Neural cell (in vitro differentiated cells): Measurements from ENCODE around the gene PTPRN2. TPM values are rescaled to one million over a fixed set of nuclear protein-coding genes. Genes with fewer than 3 reads are reported as not detected.

Experiments used
- H2AFZ ChIP-seq: fragments of 200-600, 300-800 bp; sonication (generic), shearing (Covaris generic); 2 replicates; pipeline ENCODE4 v1.6.0; 2014; ENCODE audit warnings: low read depth, mild to moderate bottlenecking, antibody characterized with exemption, low read length, moderate library complexity
- H3F3A ChIP-seq: fragments of 200-600 bp; shearing (Covaris generic); 2 replicates; pipeline ENCODE4 v1.6.1; 2016; ENCODE audit warnings: mild to moderate bottlenecking, moderate library complexity, mixed read lengths, antibody characterized with exemption, low read length; ENCODE audit not compliant: insufficient read depth, poor library complexity, severe bottlenecking
- H3K27ac ChIP-seq: fragments of 200-600, 300-800 bp; sonication (generic), shearing (Covaris generic); 2 replicates; pipeline ENCODE4 v1.5.1; 2014; ENCODE audit warnings: mild to moderate bottlenecking, low read length, moderate library complexity
- H3K27me3 ChIP-seq: fragments of 300-800, 200-600 bp; sonication (generic), shearing (Covaris generic); 2 replicates; pipeline ENCODE4 v1.6.0; 2014; ENCODE audit warnings: mild to moderate bottlenecking, low read depth, low read length, moderate library complexity; ENCODE audit not compliant: insufficient read depth
- H3K36me3 ChIP-seq: fragments of 300-800, 200-600 bp; sonication (generic), shearing (Covaris generic); 2 replicates; pipeline ENCODE4 v1.5.1; 2014; ENCODE audit warnings: mild to moderate bottlenecking, antibody characterized with exemption, low read length, moderate library complexity; ENCODE audit not compliant: insufficient read depth
- H3K4me2 ChIP-seq: fragments of 300-800, 200-600 bp; sonication (generic), shearing (Covaris generic); 2 replicates; pipeline ENCODE4 v1.6.0; 2014; ENCODE audit warnings: mild to moderate bottlenecking, low read length
- H3K4me3 ChIP-seq: fragments of 300-800, 200-600 bp; sonication (generic), shearing (Covaris generic); 2 replicates; pipeline ENCODE4 v1.5.1; 2014; ENCODE audit warnings: mild to moderate bottlenecking, low read length, moderate library complexity
- H3K79me2 ChIP-seq: fragments of 200-600 bp; shearing (Covaris generic); replicated peaks from 2 replicates; pipeline ENCODE4 v1.6.0; 2014; ENCODE audit warnings: mild to moderate bottlenecking, low read length, moderate library complexity; ENCODE audit not compliant: insufficient read depth
- H3K9ac ChIP-seq: fragments of 300-800, 200-600 bp; sonication (generic), shearing (Covaris generic); 2 replicates; pipeline ENCODE4 v1.6.1; 2016; ENCODE audit warnings: mild to moderate bottlenecking, low read length, mixed read lengths
- H3K9me2 ChIP-seq: fragments of 200-600 bp; shearing (Covaris generic); 2 replicates; pipeline ENCODE4 v1.6.1; 2016; ENCODE audit warnings: mild to moderate bottlenecking, low read length, mixed read lengths; ENCODE audit not compliant: insufficient read depth
- H3K9me3 ChIP-seq: fragments of 200-600, 300-800 bp; sonication (generic), shearing (Covaris generic); 2 replicates; pipeline ENCODE4 v1.6.1; 2016; ENCODE audit warnings: mild to moderate bottlenecking, mixed run types, low read length, moderate library complexity, mixed read lengths
- H4K20me1 ChIP-seq: fragments of 200-600 bp; shearing (Covaris generic); 2 replicates; pipeline ENCODE4 v1.6.1; 2016; ENCODE audit warnings: mild to moderate bottlenecking, mixed run types; ENCODE audit not compliant: insufficient read depth
- EP300 ChIP-seq: fragments of 450-650 bp; conservative IDR thresholded peaks from 2 replicates; pipeline ENCODE4 v1.6.1; 2014; ENCODE audit warnings: antibody characterized with exemption, mild to moderate bottlenecking, moderate library complexity; ENCODE audit not compliant: poor library complexity, severe bottlenecking
- EZH2 ChIP-seq: fragments of 200-600, 300-800 bp; shearing (Covaris generic), sonication (generic); IDR thresholded peaks from 2 replicates; pipeline ENCODE4 v1.6.1; 2014; ENCODE audit warnings: antibody characterized with exemption, low read length, borderline replicate concordance, mild to moderate bottlenecking; ENCODE audit not compliant: insufficient read depth, poor library complexity, severe bottlenecking
- MXI1 ChIP-seq: fragments of 450-650 bp; conservative IDR thresholded peaks from 2 replicates; pipeline ENCODE4 v1.6.1; 2014; ENCODE audit warnings: antibody characterized with exemption, mild to moderate bottlenecking; ENCODE audit not compliant: poor library complexity, severe bottlenecking
- POLR2AphosphoS5 ChIP-seq: IDR thresholded peaks from 2 replicates; pipeline ENCODE4 v1.6.1; 2012
- RAD21 ChIP-seq: fragments of 450-650 bp; conservative IDR thresholded peaks from 2 replicates; pipeline ENCODE4 v1.6.1; 2014; ENCODE audit warnings: antibody characterized with exemption, mild to moderate bottlenecking, moderate library complexity
- SMC3 ChIP-seq: fragments of 450-650 bp; conservative IDR thresholded peaks from 2 replicates; pipeline ENCODE4 v1.6.1; 2014; ENCODE audit warnings: antibody characterized with exemption, mild to moderate bottlenecking, moderate library complexity; ENCODE audit not compliant: poor library complexity
- TAF1 ChIP-seq: IDR thresholded peaks from 2 replicates; pipeline ENCODE4 v1.6.1; 2012; ENCODE audit warnings: low read depth
- polyA plus RNA-seq: library from polyadenylated mRNA; depleted of rRNA; stranded (reverse); fragments of >200 nt; gene quantifications from 2 replicates; pipeline ENCODE4 v1.2.3, GENCODE V29; 2014
- TF ChIP-seq, protein P1 (sequence below): IDR thresholded peaks from 2 replicates; pipeline ENCODE4 v1.6.1; 2012; ENCODE audit warnings: borderline replicate concordance
- TF ChIP-seq, protein P2 (sequence below): fragments of 450-650 bp; IDR thresholded peaks from 2 replicates; pipeline ENCODE4 v1.5.1; 2014; ENCODE audit warnings: antibody characterized with exemption, mild to moderate bottlenecking, moderate library complexity; ENCODE audit not compliant: poor library complexity, severe bottlenecking

The PTPRN2 gene
- polyA plus RNA-seq, 1 donor from 2014 or later, result 31.0 TPM

DNA sequence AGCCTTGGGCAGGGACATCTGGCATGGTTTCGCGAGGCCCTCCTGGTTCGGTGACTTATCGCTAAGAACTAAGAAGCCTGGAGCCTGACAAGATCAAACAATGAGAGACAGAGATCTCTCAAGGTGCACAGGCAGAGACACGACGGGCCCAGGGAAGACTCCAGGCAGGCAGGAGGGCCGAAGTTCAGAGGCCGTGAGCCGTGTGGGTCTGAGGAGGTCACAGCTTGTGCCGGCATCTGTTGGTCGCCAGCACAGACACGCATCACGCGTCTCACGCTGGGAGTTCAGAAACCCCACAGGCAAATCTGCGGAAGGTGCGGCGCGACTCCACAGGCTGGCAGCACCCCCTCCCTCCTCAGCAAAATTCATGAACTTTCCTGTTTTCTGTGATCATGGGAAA, 936.8 kb downstream of the PTPRN2 start:
- Histone ChIP-seq H3F3A (no peaks in the 10 kb centered on the region), H3K79me2 (peaks cover 8% of the 10 kb centered on the region), H3K27ac (no peak overlapping the region), H3K9ac (no peak overlapping the region), H3K27me3 (no peaks in the 10 kb centered on the region), H3K4me3 (no peak overlapping the region), H3K36me3 (peaks cover 4% of the 10 kb centered on the region), H3K9me3 (no peaks in the 10 kb centered on the region), H2AFZ (no peak overlapping the region), H3K9me2 (no peaks in the 10 kb centered on the region), H3K4me2 (no peak overlapping the region), H4K20me1 (peaks cover 4% of the 10 kb centered on the region)
- peak; percentile 21 for TF ChIP-seq POLR2AphosphoS5
- TF ChIP-seq SMC3, result no peak

DNA sequence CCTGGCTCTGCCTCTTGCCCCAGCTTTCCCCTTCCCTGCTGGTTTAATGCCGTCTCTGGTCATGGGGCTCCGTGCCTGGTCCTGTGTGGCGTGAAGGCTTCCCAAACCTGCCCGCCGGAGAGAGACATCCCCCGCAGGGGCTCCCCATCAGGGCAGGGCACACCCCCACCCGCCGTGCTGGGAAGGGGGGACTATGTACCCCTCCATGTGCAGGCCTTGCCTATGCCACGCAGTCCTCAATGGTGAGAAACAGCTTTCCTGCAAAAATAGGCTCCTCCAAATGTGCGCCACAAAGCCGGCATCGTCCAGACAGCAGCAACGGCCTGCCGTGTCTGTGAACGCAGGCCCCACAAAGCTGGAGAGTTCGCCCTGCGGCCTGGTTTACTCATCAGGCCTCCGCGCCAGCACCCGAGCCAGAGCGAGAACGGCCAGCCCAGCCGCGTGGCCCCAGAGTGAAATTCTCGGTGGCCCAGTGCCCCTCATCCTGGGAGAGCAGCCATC, 937.4 kb downstream of the PTPRN2 start:
- Histone ChIP-seq H3K9ac (no peak overlapping the region), H2AFZ (no peak overlapping the region)

More for the DNA sequence above, 937.4 kb downstream of the PTPRN2 start:
- Histone ChIP-seq H3K79me2 (peaks cover 13% of the 10 kb centered on the region), H3K4me3 (no peak overlapping the region), H3F3A (no peaks in the 10 kb centered on the region), H3K9me2 (no peaks in the 10 kb centered on the region), H3K27me3 (no peaks in the 10 kb centered on the region), H3K36me3 (peaks cover 10% of the 10 kb centered on the region), H3K9me3 (no peaks in the 10 kb centered on the region), H3K4me2 (no peak overlapping the region), H3K27ac (no peak overlapping the region), H4K20me1 (peaks cover 4% of the 10 kb centered on the region)
- TF ChIP-seq, protein P1, sequence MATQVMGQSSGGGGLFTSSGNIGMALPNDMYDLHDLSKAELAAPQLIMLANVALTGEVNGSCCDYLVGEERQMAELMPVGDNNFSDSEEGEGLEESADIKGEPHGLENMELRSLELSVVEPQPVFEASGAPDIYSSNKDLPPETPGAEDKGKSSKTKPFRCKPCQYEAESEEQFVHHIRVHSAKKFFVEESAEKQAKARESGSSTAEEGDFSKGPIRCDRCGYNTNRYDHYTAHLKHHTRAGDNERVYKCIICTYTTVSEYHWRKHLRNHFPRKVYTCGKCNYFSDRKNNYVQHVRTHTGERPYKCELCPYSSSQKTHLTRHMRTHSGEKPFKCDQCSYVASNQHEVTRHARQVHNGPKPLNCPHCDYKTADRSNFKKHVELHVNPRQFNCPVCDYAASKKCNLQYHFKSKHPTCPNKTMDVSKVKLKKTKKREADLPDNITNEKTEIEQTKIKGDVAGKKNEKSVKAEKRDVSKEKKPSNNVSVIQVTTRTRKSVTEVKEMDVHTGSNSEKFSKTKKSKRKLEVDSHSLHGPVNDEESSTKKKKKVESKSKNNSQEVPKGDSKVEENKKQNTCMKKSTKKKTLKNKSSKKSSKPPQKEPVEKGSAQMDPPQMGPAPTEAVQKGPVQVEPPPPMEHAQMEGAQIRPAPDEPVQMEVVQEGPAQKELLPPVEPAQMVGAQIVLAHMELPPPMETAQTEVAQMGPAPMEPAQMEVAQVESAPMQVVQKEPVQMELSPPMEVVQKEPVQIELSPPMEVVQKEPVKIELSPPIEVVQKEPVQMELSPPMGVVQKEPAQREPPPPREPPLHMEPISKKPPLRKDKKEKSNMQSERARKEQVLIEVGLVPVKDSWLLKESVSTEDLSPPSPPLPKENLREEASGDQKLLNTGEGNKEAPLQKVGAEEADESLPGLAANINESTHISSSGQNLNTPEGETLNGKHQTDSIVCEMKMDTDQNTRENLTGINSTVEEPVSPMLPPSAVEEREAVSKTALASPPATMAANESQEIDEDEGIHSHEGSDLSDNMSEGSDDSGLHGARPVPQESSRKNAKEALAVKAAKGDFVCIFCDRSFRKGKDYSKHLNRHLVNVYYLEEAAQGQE, result no peak
- TF ChIP-seq POLR2AphosphoS5 (no peak), EZH2 (no peak), TAF1 (no peak), SMC3 (no peak), EP300 (no peak), MXI1 (no peak), RAD21 (no peak)
- TF ChIP-seq, protein P2, sequence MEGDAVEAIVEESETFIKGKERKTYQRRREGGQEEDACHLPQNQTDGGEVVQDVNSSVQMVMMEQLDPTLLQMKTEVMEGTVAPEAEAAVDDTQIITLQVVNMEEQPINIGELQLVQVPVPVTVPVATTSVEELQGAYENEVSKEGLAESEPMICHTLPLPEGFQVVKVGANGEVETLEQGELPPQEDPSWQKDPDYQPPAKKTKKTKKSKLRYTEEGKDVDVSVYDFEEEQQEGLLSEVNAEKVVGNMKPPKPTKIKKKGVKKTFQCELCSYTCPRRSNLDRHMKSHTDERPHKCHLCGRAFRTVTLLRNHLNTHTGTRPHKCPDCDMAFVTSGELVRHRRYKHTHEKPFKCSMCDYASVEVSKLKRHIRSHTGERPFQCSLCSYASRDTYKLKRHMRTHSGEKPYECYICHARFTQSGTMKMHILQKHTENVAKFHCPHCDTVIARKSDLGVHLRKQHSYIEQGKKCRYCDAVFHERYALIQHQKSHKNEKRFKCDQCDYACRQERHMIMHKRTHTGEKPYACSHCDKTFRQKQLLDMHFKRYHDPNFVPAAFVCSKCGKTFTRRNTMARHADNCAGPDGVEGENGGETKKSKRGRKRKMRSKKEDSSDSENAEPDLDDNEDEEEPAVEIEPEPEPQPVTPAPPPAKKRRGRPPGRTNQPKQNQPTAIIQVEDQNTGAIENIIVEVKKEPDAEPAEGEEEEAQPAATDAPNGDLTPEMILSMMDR, result no peak
